T follicular helper cell (primary cell): ENCODE data around the gene PCBP3.
"Not testable (repeated sequence)": the region's sequence is repeated elsewhere in the genome, so short reads cannot be mapped to it uniquely, and the experiment has no call there.

Experiments
- DNase-seq: peaks from one replicate; pipeline ENCODE4 v3.0.0-alpha.2; 2020; ENCODE audit warnings: low read depth

Gene PCBP3

GRCh38 chr21:45845063-45845769 lies 201.7 kb downstream of the PCBP3 start:
- DNase-seq, result no peak

GRCh38 chr21:45845770-45846090 lies 202.2 kb downstream of the PCBP3 start:
- DNase-seq, result no peak

- no peak for DNase-seq
Observed at GRCh38 chr21:45846373-45847160, 203.0 kb downstream of the PCBP3 start.

GRCh38 chr21:45847870-45848269 lies 204.3 kb downstream of the PCBP3 start:
- DNase-seq, result no peak

- no peak for DNase-seq
Observed at GRCh38 chr21:45848331-45848730, 204.8 kb downstream of the PCBP3 start.

GRCh38 chr21:45848805-45849204 lies 205.3 kb downstream of the PCBP3 start:
- DNase-seq, result no peak

GRCh38 chr21:45849651-45850050 lies 206.1 kb downstream of the PCBP3 start:
- no peak for DNase-seq

- DNase-seq, result no peak
Observed at GRCh38 chr21:45850181-45850580, 206.7 kb downstream of the PCBP3 start.

GRCh38 chr21:45852386-45852785 lies 208.9 kb downstream of the PCBP3 start:
- not testable (repeated sequence) for DNase-seq

- no peak for DNase-seq
Observed at GRCh38 chr21:45852886-45853400, 209.4 kb downstream of the PCBP3 start.

- DNase-seq, result no peak
Observed at GRCh38 chr21:45853703-45854342, 210.3 kb downstream of the PCBP3 start.

GRCh38 chr21:45854690-45855247 lies 211.2 kb downstream of the PCBP3 start:
- no peak for DNase-seq

GRCh38 chr21:45855248-45855811 lies 211.8 kb downstream of the PCBP3 start:
- DNase-seq, result no peak

GRCh38 chr21:45856442-45856841 lies 212.9 kb downstream of the PCBP3 start:
- no peak for DNase-seq

- no peak for DNase-seq
Observed at GRCh38 chr21:45856906-45857305, 213.4 kb downstream of the PCBP3 start.

- DNase-seq, result no peak
Observed at GRCh38 chr21:45857761-45858160, 214.2 kb downstream of the PCBP3 start.

- no peak for DNase-seq
Observed at GRCh38 chr21:45858180-45858579, 214.7 kb downstream of the PCBP3 start.

GRCh38 chr21:45859041-45859761 lies 215.7 kb downstream of the PCBP3 start:
- no peak for DNase-seq

- DNase-seq, result no peak
Observed at GRCh38 chr21:45859762-45860357, 216.3 kb downstream of the PCBP3 start.

GRCh38 chr21:45860493-45861155 lies 217.1 kb downstream of the PCBP3 start:
- DNase-seq, result no peak
